OCI-LY7 (cell line): ENCODE measurements around the gene UNC45B. TPM values are rescaled to one million over a fixed set of nuclear protein-coding genes. Genes with fewer than 3 reads are reported as not detected.

Source experiments
- BruUV-seq: library from RNA; stranded (reverse); fragments of 400-500 nt; replicated peaks from 2 replicates; lab custom pipeline; 2021; lab: Mats Ljungman, UMichigan
- CTCF ChIA-PET: fragments of 300-600 bp; sonication (Branson Sonifier 250); formaldehyde crosslinking; loops from one replicate; lab custom pipeline; 2022; ENCODE audit warnings: antibody characterized with exemption; ENCODE audit not compliant: unreplicated experiment; lab: Charles Lee
- POLR2A ChIA-PET: fragments of 300-600 bp; sonication (Branson Sonifier 250); formaldehyde crosslinking; loops from one replicate; lab custom pipeline; 2022; ENCODE audit warnings: antibody characterized with exemption; lab: Charles Lee
- DNase-seq: peaks from one replicate; pipeline ENCODE4 v3.0.0-alpha.2; 2015; ENCODE audit warnings: low spot score
- H2AFZ ChIP-seq: fragments of 200-600 bp; sonication (generic), shearing (Covaris generic); 2 replicates; pipeline ENCODE4 v1.6.1; 2014; ENCODE audit warnings: mild to moderate bottlenecking, antibody characterized with exemption, low read length, moderate library complexity
- H3K27ac ChIP-seq: fragments of 200-600 bp; sonication (generic); 2 replicates; pipeline ENCODE4 v1.5.1; 2014; ENCODE audit warnings: mixed run types, low read depth, mild to moderate bottlenecking, moderate library complexity, low read length, inconsistent platforms; ENCODE audit not compliant: poor library complexity, severe bottlenecking
- H3K36me3 ChIP-seq: fragments of 200-600 bp; sonication (generic); 2 replicates; pipeline ENCODE4 v1.6.1; 2014; ENCODE audit warnings: mild to moderate bottlenecking, antibody characterized with exemption, low read length, moderate library complexity, mixed read lengths; ENCODE audit not compliant: insufficient read depth
- H3K4me1 ChIP-seq: fragments of 200-600 bp; sonication (generic); 2 replicates; pipeline ENCODE4 v1.5.1; 2014; ENCODE audit warnings: mild to moderate bottlenecking, low read length; ENCODE audit not compliant: insufficient read depth, poor library complexity, severe bottlenecking
- H3K4me2 ChIP-seq: fragments of 200-600 bp; sonication (generic); 2 replicates; pipeline ENCODE4 v1.6.1; 2014; ENCODE audit warnings: mild to moderate bottlenecking, low read length
- H3K4me3 ChIP-seq: fragments of 200-600 bp; sonication (generic); 2 replicates; pipeline ENCODE4 v1.5.1; 2014; ENCODE audit warnings: mild to moderate bottlenecking, low read depth, low read length; ENCODE audit not compliant: poor library complexity, severe bottlenecking
- H3K79me2 ChIP-seq: fragments of 200-600 bp; sonication (generic); 2 replicates; pipeline ENCODE4 v1.6.1; 2016; ENCODE audit warnings: low read depth, mild to moderate bottlenecking, low read length, moderate library complexity, mixed read lengths; ENCODE audit not compliant: insufficient read depth
- H3K9me2 ChIP-seq: fragments of 200-600 bp; sonication (generic); 2 replicates; pipeline ENCODE4 v1.6.1; 2016; ENCODE audit warnings: mild to moderate bottlenecking, low read length, mixed read lengths; ENCODE audit not compliant: insufficient read depth
- H3K9me3 ChIP-seq: fragments of 200-600 bp; sonication (generic); 2 replicates; pipeline ENCODE4 v1.6.1; 2014; ENCODE audit warnings: mild to moderate bottlenecking, mixed run types, low read length, mixed read lengths
- H4K20me1 ChIP-seq: fragments of 200-600 bp; sonication (generic); 2 replicates; pipeline ENCODE4 v1.6.1; 2014; ENCODE audit warnings: mild to moderate bottlenecking, antibody characterized with exemption, low read length, moderate library complexity, mixed read lengths; ENCODE audit not compliant: insufficient read depth
- CTCF ChIP-seq: fragments of 200-600 bp; sonication (generic); conservative IDR thresholded peaks from 2 replicates; pipeline ENCODE4 v1.5.1; 2014; ENCODE audit warnings: mild to moderate bottlenecking, antibody characterized with exemption, low read length, moderate library complexity, mixed read lengths
- EZH2phosphoT487 ChIP-seq: fragments of 200-600 bp; sonication (generic); IDR thresholded peaks from 2 replicates; pipeline ENCODE4 v1.6.1; 2018; ENCODE audit warnings: low read depth, borderline replicate concordance, mild to moderate bottlenecking, mixed run types, antibody characterized with exemption, low read length, moderate library complexity, mixed read lengths
- intact Hi-C: fragments of 100-400 bp; cut with micrococcal nuclease; formaldehyde crosslinking; loops from one replicate; pipeline ENCODE4 v1.10.0; 2022; ENCODE audit not compliant: unreplicated experiment
- total RNA-seq, 2 experiments: library from RNA; depleted of rRNA in 1 of 2; stranded (reverse); fragments of >200 nt in 1 of 2; shearing (Covaris generic) in 1 of 2; gene quantifications; 2 replicates each; pipeline ENCODE4 v1.2.3, GENCODE V29; 2014 to 2022

UNC45B gene
- total RNA-seq, 2 experiments from 2014 or later: not detected

GRCh38 chr17:35166526-35166925, 18.9 kb downstream of the UNC45B start:
- H3K9me3 ChIP-seq: no peaks in the 10 kb centered on the region
- H3K4me1 ChIP-seq: no peaks in the 10 kb centered on the region
- ChIA-PET CTCF (no interaction called here), POLR2A (interaction anchor here (0.5 kb wide), 1 partner anchor 108 kb away, joined by 3 read pairs; no protein-coding TSS in a partner anchor)
- no peak overlapping the region for H3K4me3 ChIP-seq
- TF ChIP-seq CTCF (no peak), EZH2phosphoT487 (no peak)
- no peak overlapping the region for H3K27ac ChIP-seq
- H3K4me2 ChIP-seq: no peak overlapping the region
- H3K36me3 ChIP-seq: no peaks in the 10 kb centered on the region
- H4K20me1 ChIP-seq: no peaks in the 10 kb centered on the region
- H3K9me2 ChIP-seq: no peaks in the 10 kb centered on the region
- H2AFZ ChIP-seq: no peak overlapping the region
- no peak for DNase-seq
- no peaks in the 10 kb centered on the region for H3K79me2 ChIP-seq
- intact Hi-C loops: no loop called here
- no TSS peak for BruUV-seq

GRCh38 chr17:35167046-35167445, 19.4 kb downstream of the UNC45B start:
- BruUV-seq: no TSS peak
- Histone ChIP-seq H3K4me1 (no peaks in the 10 kb centered on the region), H3K9me2 (no peaks in the 10 kb centered on the region), H3K4me3 (no peak overlapping the region), H3K4me2 (no peak overlapping the region), H3K79me2 (no peaks in the 10 kb centered on the region), H4K20me1 (no peaks in the 10 kb centered on the region), H2AFZ (no peak overlapping the region), H3K9me3 (no peaks in the 10 kb centered on the region), H3K27ac (no peak overlapping the region), H3K36me3 (no peaks in the 10 kb centered on the region)
- intact Hi-C loops: no loop called here
- no peak for DNase-seq
- CTCF ChIA-PET: no interaction called here
- POLR2A ChIA-PET: no interaction called here
- TF ChIP-seq CTCF: no peak
- TF ChIP-seq EZH2phosphoT487: no peak

- Histone ChIP-seq H3K36me3 (no peaks in the 10 kb centered on the region), H4K20me1 (no peaks in the 10 kb centered on the region), H2AFZ (no peak overlapping the region), H3K4me3 (no peak overlapping the region), H3K27ac (no peak overlapping the region), H3K9me3 (no peaks in the 10 kb centered on the region), H3K79me2 (no peaks in the 10 kb centered on the region), H3K4me2 (no peak overlapping the region), H3K9me2 (no peaks in the 10 kb centered on the region), H3K4me1 (no peaks in the 10 kb centered on the region)
- DNase-seq: no peak
- POLR2A ChIA-PET: no interaction called here
- intact Hi-C loops: no loop called here
- TF ChIP-seq CTCF (no peak), EZH2phosphoT487 (no peak)
- CTCF ChIA-PET: no interaction called here
- BruUV-seq: no TSS peak
Observed at GRCh38 chr17:35167666-35168065, 20.0 kb downstream of the UNC45B start.
